Measurements from ENCODE around the gene RPS28. TPM values are rescaled to one million over a fixed set of nuclear protein-coding genes. Genes with fewer than 3 reads are reported as not detected.

The RPS28 gene
- total RNA-seq, 1 donor from 2014 or later: 792 TPM

DNA sequence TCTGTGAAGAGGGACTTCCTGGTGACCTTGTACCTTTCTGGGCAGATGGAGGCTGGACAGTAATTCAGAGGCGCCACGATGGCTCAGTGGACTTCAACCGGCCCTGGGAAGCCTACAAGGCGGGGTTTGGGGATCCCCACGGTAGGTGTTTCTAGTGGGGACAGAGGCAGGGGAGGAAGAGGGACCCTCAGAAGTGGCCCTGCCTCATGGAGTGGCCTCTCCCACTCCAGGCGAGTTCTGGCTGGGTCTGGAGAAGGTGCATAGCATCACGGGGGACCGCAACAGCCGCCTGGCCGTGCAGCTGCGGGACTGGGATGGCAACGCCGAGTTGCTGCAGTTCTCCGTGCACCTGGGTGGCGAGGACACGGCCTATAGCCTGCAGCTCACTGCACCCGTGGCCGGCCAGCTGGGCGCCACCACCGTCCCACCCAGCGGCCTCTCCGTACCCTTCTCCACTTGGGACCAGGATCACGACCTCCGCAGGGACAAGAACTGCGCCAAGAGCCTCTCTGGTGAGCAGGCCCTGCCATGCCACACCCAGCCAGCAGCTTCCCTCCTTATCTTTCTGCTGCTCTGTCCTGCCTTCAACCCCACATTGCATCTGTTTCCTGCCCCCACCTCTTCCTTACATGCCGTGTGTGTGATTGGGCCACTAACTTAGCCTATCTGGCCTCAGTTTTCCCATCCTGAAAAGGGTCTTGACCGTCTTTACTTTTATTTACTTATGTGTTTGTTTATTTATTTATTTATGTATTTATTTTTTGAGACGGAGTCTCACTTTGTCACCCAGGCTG is 49.9 kb downstream of the RPS28 start:
- DNase-seq (ENCODE audit: low read depth, low spot score): no peak

Other genes with a start within 250 kb of the RPS28 start
- gene FBN3, start 171.9 kb upstream of the RPS28 start, total RNA-seq: not detected in 2 replicates
- 1.3 and 2.5 TPM in 2 replicates for gene CERS4, start 112.1 kb upstream of the RPS28 start, total RNA-seq
- 32.5 and 35.6 TPM in 2 replicates for gene CD320, start 13.1 kb upstream of the RPS28 start, total RNA-seq
- gene NDUFA7, start 121 bp upstream of the RPS28 start, total RNA-seq: 24.3 and 46.7 TPM in 2 replicates
- gene KANK3, start 21.8 kb downstream of the RPS28 start, total RNA-seq: 12.1 and 18.4 TPM in 2 replicates
- gene ANGPTL4, start 42.7 kb downstream of the RPS28 start, total RNA-seq: 4.3 and 13.2 TPM in 2 replicates
- 38.4 and 51.9 TPM in 2 replicates for gene RAB11B, start 68.9 kb downstream of the RPS28 start, total RNA-seq
- 113 and 149 TPM in 2 replicates for gene MARCHF2, start 91.8 kb downstream of the RPS28 start, total RNA-seq
- gene HNRNPM, start 123.5 kb downstream of the RPS28 start, total RNA-seq: 91.6 and 122 TPM in 2 replicates
- not detected in 2 replicates for gene PRAM1, start 181.1 kb downstream of the RPS28 start, total RNA-seq
- gene ZNF414, start 192.7 kb downstream of the RPS28 start, total RNA-seq: 2.4 and 3.6 TPM in 2 replicates